B cell (primary cell): ENCODE measurements around the gene EVPL. TPM values are rescaled to one million over a fixed set of nuclear protein-coding genes. Genes with fewer than 3 reads are reported as not detected.

Source experiments
- ATAC-seq: fragments of 200-7000 bp; cut with Tn5 transposase; one replicate; pipeline ENCODE4 v1.10.0; 2021; ENCODE audit warnings: low read depth, mild to moderate bottlenecking, moderate number of reproducible peaks, moderate library complexity
- CTCF ChIA-PET: fragments of 350-600 bp; sonication (Branson Sonifier 250); formaldehyde crosslinking; loops from one replicate; lab custom pipeline; 2021; ENCODE audit warnings: antibody characterized with exemption, inconsistent platforms; lab: Charles Lee
- POLR2A ChIA-PET: fragments of 350-600 bp; sonication (Branson Sonifier 250); formaldehyde crosslinking; loops from one replicate; lab custom pipeline; 2021; ENCODE audit warnings: antibody characterized with exemption; lab: Charles Lee
- DNase-seq: peaks from one replicate; pipeline ENCODE4 v3.0.0; 2013
- H2AFZ ChIP-seq: 2 replicates; pipeline ENCODE4 v1.6.1; 2012; ENCODE audit warnings: mild to moderate bottlenecking, low read depth, low read length; ENCODE audit not compliant: insufficient read depth, poor library complexity, severe bottlenecking
- H3K27ac ChIP-seq, 2 donors: 1 replicate in 1 of 2; 2 replicates in 1 of 2; pipeline ENCODE4 v1.5.1; 2012 to 2013; ENCODE audit warnings: low read length in 2 of 2, mild to moderate bottlenecking in 2 of 2, moderate library complexity in 1 of 2
- H3K27me3 ChIP-seq, 4 experiments: fragments of 200-600 bp in 1 of 4; sonication (generic) in 1 of 4; replicated peaks in 1 of 4; 1 replicate in 2 of 4; 2 replicates in 2 of 4; pipeline versions ENCODE4 v1.6.1 to v1.7.0; 2013 to 2016; ENCODE audit warnings: low read length in 3 of 4, mild to moderate bottlenecking in 2 of 4, mixed read lengths in 1 of 4, moderate library complexity in 1 of 4; ENCODE audit not compliant: insufficient read depth in 4 of 4, control insufficient read depth in 3 of 4; ENCODE audit errors: control extremely low read depth in 1 of 4
- H3K36me3 ChIP-seq, 2 experiments: replicated peaks in 1 of 2; 1 replicate in 1 of 2; 2 replicates in 1 of 2; pipeline versions ENCODE4 v1.6.1 to v1.7.1; 2013; ENCODE audit warnings: low read length in 1 of 2; ENCODE audit not compliant: insufficient read depth in 2 of 2, control insufficient read depth in 1 of 2; ENCODE audit errors: control extremely low read depth in 1 of 2, extremely low read depth in 1 of 2
- H3K4me1 ChIP-seq, 2 donors: fragments of 200-600 bp in 1 of 2; sonication (generic) in 1 of 2; 1 replicate in 1 of 2; 2 replicates in 1 of 2; pipeline versions ENCODE4 v1.5.1 to v1.6.1; 2013 to 2017; ENCODE audit warnings: low read length in 2 of 2; ENCODE audit not compliant: control insufficient read depth in 2 of 2, insufficient read depth in 2 of 2
- H3K4me2 ChIP-seq: replicated peaks from 2 replicates; pipeline ENCODE3; 2012; ENCODE audit warnings: mild to moderate bottlenecking, low read depth, low read length; ENCODE audit not compliant: poor library complexity, severe bottlenecking
- H3K4me3 ChIP-seq, 5 experiments: fragments of 200-600 bp in 1 of 5; sonication (generic) in 1 of 5; 1 replicate in 3 of 5; 2 replicates in 2 of 5; pipeline versions ENCODE4 v1.5.1 to v1.7.0; 2011 to 2016; ENCODE audit warnings: low read length in 4 of 5, mild to moderate bottlenecking in 4 of 5, low read depth in 2 of 5, control low read depth in 1 of 5, moderate library complexity in 1 of 5; ENCODE audit not compliant: insufficient read depth in 1 of 5; ENCODE audit errors: control extremely low read depth in 1 of 5, extremely low read depth in 1 of 5
- H3K79me2 ChIP-seq: fragments of 200-600 bp; sonication (generic); one replicate; pipeline ENCODE4 v1.6.0; 2016; ENCODE audit warnings: low read length; ENCODE audit not compliant: control insufficient read depth, insufficient read depth
- H3K9ac ChIP-seq: fragments of 200-600 bp; sonication (generic); 2 replicates; pipeline ENCODE4 v1.6.1; 2017; ENCODE audit warnings: mild to moderate bottlenecking, low read length, moderate library complexity
- H3K9me3 ChIP-seq, 3 donors: one replicate each; pipeline versions ENCODE4 v1.6.1 to v1.7.1; 2013; ENCODE audit warnings: low read length in 2 of 3; ENCODE audit not compliant: control insufficient read depth in 2 of 3, insufficient read depth in 1 of 3; ENCODE audit errors: control extremely low read depth in 1 of 3
- H4K20me1 ChIP-seq: 2 replicates; pipeline ENCODE4 v1.6.0; 2012; ENCODE audit warnings: mild to moderate bottlenecking, low read length; ENCODE audit not compliant: insufficient read depth, control insufficient read depth, poor library complexity, severe bottlenecking
- H3K27ac Mint-ChIP-seq: one replicate; pipeline ENCODE4 v1.8.0; 2021; ENCODE audit warnings: mixed read lengths
- H3K27me3 Mint-ChIP-seq: one replicate; pipeline ENCODE4 v1.8.0; 2021; ENCODE audit warnings: mixed read lengths
- H3K4me1 Mint-ChIP-seq: one replicate; pipeline ENCODE4 v1.8.0; 2021; ENCODE audit warnings: mixed read lengths
- H3K4me3 Mint-ChIP-seq: one replicate; pipeline ENCODE4 v1.8.0; 2021; ENCODE audit warnings: mixed read lengths
- H3K9me3 Mint-ChIP-seq: one replicate; pipeline ENCODE4 v1.8.0; 2022; ENCODE audit warnings: mixed read lengths; ENCODE audit not compliant: insufficient read depth
- EZH2 ChIP-seq: IDR thresholded peaks from 2 replicates; pipeline ENCODE4 v1.6.1; 2012; ENCODE audit warnings: borderline replicate concordance, low read depth, mild to moderate bottlenecking, moderate library complexity, low read length; ENCODE audit not compliant: insufficient read depth, poor library complexity, severe bottlenecking
- WGBS: methylation state at CpG from one replicate; pipeline ENCODE4 v1.1.5; 2013; ENCODE audit warnings: missing lambda C conversion rate; ENCODE audit not compliant: insufficient coverage; 5-methylcytosine and 5-hydroxymethylcytosine counted together
- intact Hi-C: fragments of 100-400 bp; cut with micrococcal nuclease; formaldehyde crosslinking; loops from one replicate; pipeline ENCODE4 v1.10.0; 2022
- polyA plus RNA-seq: library from polyadenylated mRNA; depleted of rRNA; stranded (reverse); fragments of >200 nt; gene quantifications from 2 replicates; pipeline ENCODE4 v1.2.3, GENCODE V29; 2012
- total RNA-seq, 2 donors: library from RNA; stranded (reverse); fragments of 120-200 nt in 1 of 2; gene quantifications; 1 replicate in 1 of 2; 2 replicates in 1 of 2; pipeline versions ENCODE4 v1.2.3 to v1.2.4, GENCODE V29; 2013 to 2022
- TF ChIP-seq, protein P1 (sequence below): fragments of 200-600 bp; IDR thresholded peaks from one replicate; pipeline ENCODE4 v1.8.0; 2022; ENCODE audit warnings: antibody characterized with exemption, mild to moderate bottlenecking

EVPL gene
- total and polyA plus RNA-seq, 2 donors (not counting 1 experiment from before 2014, with no cell fraction given), result not detected

DNA sequence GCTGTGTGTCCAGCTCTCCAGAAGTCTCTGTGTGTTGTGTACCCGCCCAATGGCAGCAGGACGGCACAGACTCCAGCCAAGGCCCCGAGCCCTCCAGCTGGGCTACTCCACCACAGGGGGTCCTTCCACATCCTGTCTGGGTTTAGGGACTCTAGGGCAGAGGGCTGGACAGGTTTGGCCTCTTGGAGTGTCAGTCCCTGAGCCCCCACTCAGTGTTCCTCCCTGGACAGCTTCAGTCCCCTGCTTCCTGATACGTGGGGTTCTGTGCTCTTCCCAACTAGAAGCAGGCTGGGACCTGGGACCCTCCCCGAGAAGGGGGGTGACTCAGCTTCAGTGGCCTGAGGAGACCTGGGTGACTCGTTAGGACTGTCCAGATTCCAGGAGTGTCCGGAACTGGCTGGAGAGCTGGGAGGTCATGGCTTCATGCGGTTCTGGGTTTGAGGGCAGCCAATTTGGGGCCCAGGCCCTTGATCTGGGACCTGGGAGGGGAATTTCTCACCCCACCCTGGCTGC lies 22.3 kb downstream of the EVPL start:
- no peak for ATAC-seq
- H3K27me3 Mint-ChIP-seq, result no peaks in the 10 kb centered on the region
- peaks cover 0 to 1% of the 10 kb centered on the region in 2 experiments for H3K36me3 ChIP-seq
- intact Hi-C loops, result loop anchor here (1.0 to 10.0 kb wide), 4 partner anchors 26 to 250 kb away; partner anchors contain the start of genes ACOX1, FBF1, TEN1 and UNC13D
- H3K4me2 ChIP-seq, result no peak overlapping the region
- WGBS, result 96% methylated on average over 8 of the region's 8 CpGs
- H3K4me3 ChIP-seq, result no peak overlapping the region
- H3K4me1 Mint-ChIP-seq, result no peaks in the 10 kb centered on the region
- H3K9me3 ChIP-seq, result no peaks in the 10 kb centered on the region
- no peaks in the 10 kb centered on the region for H4K20me1 ChIP-seq
- no peak overlapping the region for H2AFZ ChIP-seq
- ChIA-PET CTCF (interaction anchor here (0.7 to 5.6 kb wide), 20 partner anchors 8 to 393 kb away, joined by 3 to 66 read pairs (median 5); partner anchors contain the start of genes GALK1 and MRPL38), POLR2A (interaction anchor here (1.3 kb wide), 1 partner anchor 26 kb away, joined by 3 read pairs; the partner anchor contains the start of gene ACOX1)
- H3K27ac Mint-ChIP-seq, result no peak overlapping the region
- no peak overlapping the region for H3K4me3 Mint-ChIP-seq
- TF ChIP-seq EZH2, result no peak
- TF ChIP-seq, protein P1, sequence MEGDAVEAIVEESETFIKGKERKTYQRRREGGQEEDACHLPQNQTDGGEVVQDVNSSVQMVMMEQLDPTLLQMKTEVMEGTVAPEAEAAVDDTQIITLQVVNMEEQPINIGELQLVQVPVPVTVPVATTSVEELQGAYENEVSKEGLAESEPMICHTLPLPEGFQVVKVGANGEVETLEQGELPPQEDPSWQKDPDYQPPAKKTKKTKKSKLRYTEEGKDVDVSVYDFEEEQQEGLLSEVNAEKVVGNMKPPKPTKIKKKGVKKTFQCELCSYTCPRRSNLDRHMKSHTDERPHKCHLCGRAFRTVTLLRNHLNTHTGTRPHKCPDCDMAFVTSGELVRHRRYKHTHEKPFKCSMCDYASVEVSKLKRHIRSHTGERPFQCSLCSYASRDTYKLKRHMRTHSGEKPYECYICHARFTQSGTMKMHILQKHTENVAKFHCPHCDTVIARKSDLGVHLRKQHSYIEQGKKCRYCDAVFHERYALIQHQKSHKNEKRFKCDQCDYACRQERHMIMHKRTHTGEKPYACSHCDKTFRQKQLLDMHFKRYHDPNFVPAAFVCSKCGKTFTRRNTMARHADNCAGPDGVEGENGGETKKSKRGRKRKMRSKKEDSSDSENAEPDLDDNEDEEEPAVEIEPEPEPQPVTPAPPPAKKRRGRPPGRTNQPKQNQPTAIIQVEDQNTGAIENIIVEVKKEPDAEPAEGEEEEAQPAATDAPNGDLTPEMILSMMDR, result no peak
- DNase-seq, result no peak
- no peaks in the 10 kb centered on the region for H3K27me3 ChIP-seq
- H3K4me1 ChIP-seq, result peaks cover 0 to 3% of the 10 kb centered on the region in 2 donors
- H3K9me3 Mint-ChIP-seq, result no peaks in the 10 kb centered on the region
- H3K27ac ChIP-seq, result no peak overlapping the region
- H3K9ac ChIP-seq, result no peak overlapping the region
- no peaks in the 10 kb centered on the region for H3K79me2 ChIP-seq

DNA sequence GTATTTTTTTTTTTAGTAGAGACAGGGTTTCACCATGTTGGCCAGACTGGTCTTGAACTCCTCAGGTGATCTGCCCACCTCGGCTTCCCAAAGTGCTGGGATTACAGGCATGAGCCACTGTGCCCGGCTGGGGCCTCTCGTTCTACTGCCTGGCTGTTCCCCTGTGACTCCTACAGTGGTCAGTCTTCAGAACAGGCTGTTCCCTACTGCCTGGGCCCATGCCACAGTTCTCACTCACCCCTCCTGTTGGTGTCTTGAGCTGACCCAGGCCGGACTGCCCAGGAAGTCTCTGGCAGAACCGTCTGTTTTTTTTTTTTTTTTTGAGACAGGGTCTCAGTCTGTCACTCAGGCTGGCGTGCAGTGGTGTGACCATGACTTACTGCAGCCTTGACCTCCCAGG lies 23.2 kb downstream of the EVPL start:
- H3K9me3 ChIP-seq, result no peaks in the 10 kb centered on the region
- H4K20me1 ChIP-seq, result no peaks in the 10 kb centered on the region
- peaks cover 0 to 3% of the 10 kb centered on the region in 2 donors for H3K4me1 ChIP-seq
- H3K27me3 Mint-ChIP-seq, result no peaks in the 10 kb centered on the region
- ATAC-seq, result no peak
- no peak overlapping the region for H3K27ac ChIP-seq
- TF ChIP-seq, protein P1, result no peak
- no peak for TF ChIP-seq EZH2
- no peak overlapping the region for H2AFZ ChIP-seq
- H3K27me3 ChIP-seq, result no peaks in the 10 kb centered on the region
- no peak overlapping the region for H3K4me3 Mint-ChIP-seq
- H3K36me3 ChIP-seq, result peaks cover 0 to 2% of the 10 kb centered on the region in 2 experiments
- H3K9ac ChIP-seq, result no peak overlapping the region
- DNase-seq, result no peak
- ChIA-PET CTCF (interaction anchor here (0.7 to 5.6 kb wide), 10 partner anchors 10 to 300 kb away, joined by 3 to 66 read pairs (median 6); partner anchors contain the start of genes GALK1 and MRPL38), POLR2A (no interaction called here)
- H3K9me3 Mint-ChIP-seq, result no peaks in the 10 kb centered on the region
- no peaks in the 10 kb centered on the region for H3K4me1 Mint-ChIP-seq
- no peak overlapping the region for H3K27ac Mint-ChIP-seq
- 83% methylated on average over 6 of the region's 6 CpGs for WGBS
- H3K4me2 ChIP-seq, result no peak overlapping the region
- no peak overlapping the region for H3K4me3 ChIP-seq
- intact Hi-C loops, result loop anchor here (2.0 to 10.0 kb wide), 3 partner anchors 63 to 249 kb away; partner anchors contain the start of genes FBF1 and UNC13D
- no peaks in the 10 kb centered on the region for H3K79me2 ChIP-seq
